Erythroblast (primary cell): Measurements from ENCODE around the gene DR1.

Experiments
- GATA1 ChIP-seq: IDR thresholded peaks from 2 replicates; pipeline ENCODE4 v1.6.1; 2011; ENCODE audit warnings: low read depth, mild to moderate bottlenecking, control low read depth, low read length, moderate library complexity
- POLR2A ChIP-seq: IDR thresholded peaks from 2 replicates; pipeline ENCODE4 v1.6.1; 2011; ENCODE audit warnings: mild to moderate bottlenecking, low read length

- TF ChIP-seq POLR2A (no peak), GATA1 (no peak)
Measured at GRCh38 chr1:93313026-93313425, 32.7 kb upstream of the DR1 start.
